ENCODE results near the gene NCAM2.

NCAM2 gene

GRCh38 chr21:21063828-21064227, 65.6 kb downstream of the NCAM2 start:
- no peak for DNase-seq (ENCODE audit: extremely low read depth, low read depth)
- no peak overlapping the region for H3K4me3 ChIP-seq (replicated peaks; ENCODE audit: low read depth, low read length)

GRCh38 chr21:21064353-21064752, 66.1 kb downstream of the NCAM2 start:
- no peak overlapping the region for H3K4me3 ChIP-seq (replicated peaks; ENCODE audit: low read depth, low read length)
- DNase-seq (ENCODE audit: extremely low read depth, low read depth): no peak
- no peak for TF ChIP-seq CTCF (IDR thresholded peaks at IDR 0.05; ENCODE audit: low read depth, low read length, missing control alignments)

More at GRCh38 chr21:21063828-21064227, 65.6 kb downstream of the NCAM2 start:
- TF ChIP-seq CTCF (IDR thresholded peaks at IDR 0.05; ENCODE audit: low read depth, low read length, missing control alignments): no peak

- DNase-seq (ENCODE audit: extremely low read depth, low read depth): no peak
- H3K4me3 ChIP-seq (replicated peaks; ENCODE audit: low read depth, low read length): no peak overlapping the region
- no peak for TF ChIP-seq CTCF (IDR thresholded peaks at IDR 0.05; ENCODE audit: low read depth, low read length, missing control alignments)
These were observed 69.2 kb downstream of the NCAM2 start for GRCh38 chr21:21067375-21067774.

- no peak overlapping the region for H3K4me3 ChIP-seq (replicated peaks; ENCODE audit: low read depth, low read length)
- TF ChIP-seq CTCF (IDR thresholded peaks at IDR 0.05; ENCODE audit: low read depth, low read length, missing control alignments): no peak
- no peak for DNase-seq (ENCODE audit: extremely low read depth, low read depth)
These were observed 76.1 kb downstream of the NCAM2 start for GRCh38 chr21:21074305-21074704.

- H3K4me3 ChIP-seq (replicated peaks; ENCODE audit: low read depth, low read length): no peak overlapping the region
- DNase-seq (ENCODE audit: extremely low read depth, low read depth): no peak
- TF ChIP-seq CTCF (IDR thresholded peaks at IDR 0.05; ENCODE audit: low read depth, low read length, missing control alignments): no peak
These were observed 77.8 kb downstream of the NCAM2 start for GRCh38 chr21:21076051-21076450.

GRCh38 chr21:21076491-21076890, 78.3 kb downstream of the NCAM2 start:
- DNase-seq (ENCODE audit: extremely low read depth, low read depth): no peak
- no peak for TF ChIP-seq CTCF (IDR thresholded peaks at IDR 0.05; ENCODE audit: low read depth, low read length, missing control alignments)
- H3K4me3 ChIP-seq (replicated peaks; ENCODE audit: low read depth, low read length): no peak overlapping the region

- no peak overlapping the region for H3K4me3 ChIP-seq (replicated peaks; ENCODE audit: low read depth, low read length)
- TF ChIP-seq CTCF (IDR thresholded peaks at IDR 0.05; ENCODE audit: low read depth, low read length, missing control alignments): no peak
- no peak for DNase-seq (ENCODE audit: extremely low read depth, low read depth)
These were observed 81.4 kb downstream of the NCAM2 start for GRCh38 chr21:21079646-21080045.
